GM19240 (cell line): ENCODE measurements around the gene FAM83F.
"Not testable (repeated sequence)": the region's sequence is repeated elsewhere in the genome, so short reads cannot be mapped to it uniquely, and the experiment has no call there.

ENCODE experiments used
- DNase-seq: peaks from one replicate; pipeline ENCODE4 v3.0.0; 2011; ENCODE audit warnings: low spot score; ENCODE audit not compliant: insufficient read length

The FAM83F gene

DNA sequence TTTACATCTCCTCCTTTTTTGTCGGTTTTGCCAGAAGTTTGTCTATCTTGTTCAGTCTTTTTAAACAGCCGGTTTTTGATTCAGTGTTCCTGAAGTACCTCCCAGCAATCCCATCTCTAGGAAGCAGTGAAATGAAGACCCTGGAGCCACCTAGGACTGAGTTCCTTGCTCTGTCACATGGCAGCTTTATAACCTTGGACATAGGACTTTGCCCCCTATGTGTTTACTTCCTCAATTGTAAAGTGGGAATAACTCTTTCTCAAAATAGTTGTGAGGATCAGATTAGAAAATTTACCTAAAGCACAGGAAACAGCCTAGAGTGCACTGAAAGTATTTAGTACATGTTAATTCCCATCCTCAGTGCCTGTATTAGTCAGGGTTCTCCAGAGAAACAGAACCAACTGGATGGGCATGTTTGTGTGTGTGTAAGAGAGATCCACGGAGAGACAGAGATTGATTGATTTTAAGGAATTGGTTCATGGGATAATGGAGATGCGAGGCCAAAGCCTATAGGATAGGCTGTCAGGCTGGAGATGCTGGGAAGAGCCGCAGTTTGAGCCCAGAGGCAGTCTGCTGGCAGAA is 20.0 kb downstream of the FAM83F start:
- DNase-seq, result no peak

- no peak for DNase-seq
These were observed 20.7 kb downstream of the FAM83F start for GRCh38 chr22:40015358-40015976.

DNA sequence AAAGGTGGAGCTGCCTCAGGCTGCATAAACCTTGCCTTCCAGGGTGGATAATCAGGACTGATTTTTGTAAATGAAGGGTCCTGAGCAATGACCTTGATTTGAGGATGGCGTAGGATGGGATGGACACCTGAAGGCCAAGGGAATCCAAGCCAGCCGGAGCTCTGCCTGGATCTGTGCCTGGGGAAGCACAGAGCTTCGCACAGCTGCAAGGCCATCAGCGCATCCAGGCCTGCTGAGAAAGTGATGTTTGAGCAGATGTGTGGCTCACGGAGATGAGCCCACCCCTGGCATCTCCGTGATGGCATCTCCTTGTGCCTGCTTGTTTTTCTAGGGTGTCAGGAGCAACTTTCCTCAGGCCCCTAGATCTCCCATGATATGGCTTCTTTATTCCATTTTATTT is 23.3 kb downstream of the FAM83F start:
- DNase-seq, result no peak

DNA sequence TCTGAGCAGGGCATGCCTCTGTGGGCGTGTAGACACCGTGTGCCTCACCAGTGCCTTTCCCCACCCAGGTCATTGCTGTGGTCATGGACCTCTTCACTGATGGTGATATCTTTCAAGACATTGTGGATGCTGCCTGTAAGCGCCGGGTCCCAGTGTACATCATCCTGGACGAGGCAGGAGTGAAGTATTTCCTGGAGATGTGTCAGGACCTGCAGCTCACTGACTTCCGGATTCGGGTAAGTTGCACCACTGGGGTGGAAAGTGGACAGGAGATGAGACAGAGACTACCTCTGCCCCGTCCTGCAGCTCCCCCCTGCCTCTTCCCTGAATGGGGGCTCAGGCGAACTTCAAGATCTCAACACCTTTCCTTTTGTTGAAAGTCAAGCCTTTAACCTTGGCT is 24.3 kb downstream of the FAM83F start:
- DNase-seq, result no peak

DNA sequence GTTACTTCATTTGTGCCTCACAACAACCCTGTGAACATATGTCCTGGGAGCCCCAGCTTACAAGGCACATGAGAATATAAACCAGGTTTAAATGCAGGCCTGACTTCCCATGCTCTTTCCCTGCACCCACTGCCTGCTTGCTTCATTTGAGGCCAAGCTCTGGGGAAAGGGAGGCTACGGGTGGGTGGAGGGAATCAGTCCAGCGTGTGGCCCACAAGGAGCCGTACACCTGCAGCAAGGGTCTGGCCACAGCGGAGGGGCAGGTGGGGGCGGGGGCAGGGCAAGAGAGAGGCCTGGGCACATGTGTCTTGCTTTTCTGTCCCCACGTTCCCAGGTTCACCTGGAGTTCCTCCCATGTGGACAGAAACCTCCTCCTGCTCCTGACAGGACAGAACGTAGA is 26.2 kb downstream of the FAM83F start:
- no peak for DNase-seq

GRCh38 chr22:40021401-40022000 is 26.7 kb downstream of the FAM83F start:
- DNase-seq, result no peak

DNA sequence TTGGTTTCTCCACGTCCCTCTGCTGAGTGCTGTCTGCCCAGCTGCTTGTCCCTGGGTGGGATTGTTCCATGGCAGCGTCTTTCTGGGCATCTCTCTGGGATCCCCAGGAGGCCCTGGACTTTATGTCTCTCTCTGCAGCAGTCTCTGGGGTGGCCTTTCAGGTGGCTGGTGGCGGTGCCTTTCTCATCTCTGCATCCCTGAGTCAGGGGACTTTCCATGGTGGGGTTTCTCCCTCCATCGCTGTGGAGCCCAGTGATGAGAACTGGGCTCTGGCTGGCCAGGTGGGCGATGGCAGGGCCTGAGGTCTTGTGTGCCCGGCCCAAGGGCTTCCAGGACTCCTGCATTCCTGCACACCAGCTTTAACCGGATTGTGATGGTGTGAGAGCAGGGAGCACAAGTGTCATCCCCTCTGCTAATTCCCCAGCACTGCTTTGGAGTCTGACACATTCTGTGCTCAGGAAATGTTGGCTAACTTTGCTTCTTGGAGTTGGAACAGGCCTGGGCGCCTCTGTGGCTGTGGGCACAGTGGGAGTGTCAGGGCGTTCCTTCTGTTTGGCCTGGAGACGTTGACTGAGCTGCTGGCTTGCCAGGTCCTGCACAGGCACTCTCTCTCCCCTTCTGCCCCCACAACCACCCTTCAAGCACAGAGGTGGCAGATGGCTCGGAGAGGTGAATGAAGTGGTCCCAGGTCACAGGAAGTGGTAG is 27.9 kb downstream of the FAM83F start:
- DNase-seq, result no peak

GRCh38 chr22:40023341-40023841 is 28.6 kb downstream of the FAM83F start:
- no peak for DNase-seq

DNA sequence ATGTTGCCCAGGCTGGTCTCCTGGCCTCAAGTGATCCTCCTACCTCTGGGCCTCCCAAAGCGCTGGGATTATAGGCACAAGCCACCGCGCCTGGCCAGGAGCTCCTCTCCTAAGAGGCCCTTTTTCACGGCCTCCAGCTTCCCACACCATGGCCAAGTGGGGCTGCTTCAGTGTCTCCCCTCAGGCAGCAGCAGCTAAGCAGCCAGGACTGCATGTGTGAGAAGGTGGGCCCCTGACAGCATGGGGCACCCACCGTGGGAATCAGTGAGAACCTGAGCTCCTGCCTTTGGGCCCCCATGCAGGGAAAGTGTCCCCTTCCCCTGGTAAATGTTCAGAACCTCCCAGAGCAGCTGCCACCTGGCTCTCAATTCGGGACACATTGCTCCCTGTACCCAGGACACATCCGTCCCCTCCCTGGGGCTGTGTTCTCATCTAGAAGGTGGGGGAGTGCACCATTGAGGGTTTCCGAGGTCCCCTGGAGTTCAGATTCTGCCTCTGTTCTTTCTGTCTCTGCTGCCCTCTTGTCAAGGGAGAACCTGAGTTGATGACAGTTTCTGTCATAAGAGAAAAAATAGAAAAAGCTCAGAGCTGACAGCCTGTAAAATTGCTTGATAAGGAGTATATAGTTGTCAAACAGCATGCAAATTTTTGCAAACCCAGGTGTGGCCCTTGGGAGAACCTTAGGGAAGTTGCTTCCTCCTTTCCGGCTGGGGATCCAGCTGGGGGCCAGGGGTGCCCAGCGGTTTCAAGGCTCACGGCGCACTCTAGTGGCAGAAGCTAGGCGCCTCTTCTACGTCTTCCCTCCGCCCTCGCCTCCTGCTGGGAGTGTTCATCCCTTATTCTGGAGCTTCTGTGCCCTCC is 29.7 kb downstream of the FAM83F start:
- peak; percentile 91 for DNase-seq

DNA sequence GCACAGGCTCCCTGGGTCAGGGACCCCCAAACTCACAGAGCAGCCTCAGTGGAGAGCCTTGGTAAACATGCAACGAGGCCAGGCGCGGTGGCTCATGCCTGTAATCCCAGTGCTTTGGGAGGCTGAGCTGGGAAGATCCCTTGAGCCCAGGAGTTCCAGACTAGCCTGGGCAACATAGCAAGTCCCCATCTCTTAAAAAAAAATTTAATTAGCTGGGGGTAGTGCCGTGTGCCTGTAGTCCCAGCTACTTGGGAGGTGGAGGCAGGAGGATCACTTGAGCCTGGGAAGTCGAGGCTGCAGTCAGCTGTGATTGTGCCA is 30.3 kb downstream of the FAM83F start:
- DNase-seq, result not testable (repeated sequence)

DNA sequence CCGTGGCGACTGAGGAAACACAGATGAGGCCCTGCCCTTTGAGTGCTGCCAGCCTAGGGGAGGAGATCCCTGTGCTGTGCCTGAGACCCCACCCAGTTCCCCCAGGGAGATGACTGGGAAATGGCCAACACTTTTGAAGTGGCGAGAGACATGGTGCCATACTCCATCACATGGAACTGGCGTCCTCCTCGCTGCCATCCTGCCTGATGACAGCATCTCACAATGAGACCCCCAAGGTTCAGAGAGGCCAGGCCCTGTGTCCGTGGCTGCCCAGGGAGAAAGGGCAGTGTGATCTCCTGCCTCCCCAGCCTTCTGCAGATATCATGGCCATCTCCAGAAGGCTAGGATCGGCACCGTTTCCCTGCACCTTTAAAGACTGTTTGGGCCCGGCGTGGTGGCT is 31.1 kb downstream of the FAM83F start:
- DNase-seq, result no peak

DNA sequence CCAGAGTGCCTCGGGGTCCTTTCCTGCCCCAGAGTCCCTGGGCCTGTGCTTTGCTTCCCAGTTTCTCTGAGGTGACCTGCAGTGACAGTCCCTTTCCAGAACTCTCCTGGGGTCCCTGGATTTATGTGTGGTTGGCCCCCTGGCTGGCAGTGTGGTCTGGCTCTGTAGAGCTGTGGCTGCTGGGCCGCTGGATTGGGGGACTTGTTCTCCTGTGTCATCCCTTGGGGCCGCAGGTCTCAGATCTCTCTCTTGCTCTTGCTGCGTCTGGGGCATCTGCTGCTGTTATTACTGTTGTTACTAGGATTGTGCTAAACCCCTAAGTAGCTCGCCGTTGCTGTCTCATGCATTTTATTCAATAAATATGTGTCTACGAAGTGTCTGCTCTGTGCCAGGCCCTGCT is 31.9 kb downstream of the FAM83F start:
- DNase-seq, result no peak

GRCh38 chr22:40027191-40028097 is 32.7 kb downstream of the FAM83F start:
- DNase-seq, result no peak

- DNase-seq, result no peak
These were observed 33.3 kb downstream of the FAM83F start for GRCh38 chr22:40028098-40028425.

GRCh38 chr22:40029189-40029890 is 34.6 kb downstream of the FAM83F start:
- no peak for DNase-seq

GRCh38 chr22:40030026-40030757 is 35.4 kb downstream of the FAM83F start:
- DNase-seq, result no peak

DNA sequence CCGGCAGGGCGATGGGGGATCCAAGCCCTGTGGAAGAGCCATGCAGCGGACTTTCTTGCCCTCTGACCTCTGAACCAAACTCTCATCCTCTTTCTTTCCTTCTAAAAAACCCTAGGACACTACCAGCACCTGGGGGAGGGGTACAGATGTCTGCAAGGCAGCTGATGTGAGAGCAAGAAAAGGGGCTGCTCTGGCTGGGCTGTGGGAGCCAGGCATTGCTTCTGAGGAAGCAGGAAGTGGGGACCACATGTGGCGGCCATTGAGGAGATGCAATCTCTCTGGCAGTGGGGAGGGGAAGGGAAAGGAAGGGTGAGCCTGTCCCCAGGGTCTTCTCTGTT is 36.0 kb downstream of the FAM83F start:
- DNase-seq, result no peak

- DNase-seq, result no peak
These were observed 37.2 kb downstream of the FAM83F start for GRCh38 chr22:40031766-40032470.
